K562 (cell line): ENCODE results near the gene NDUFA13. TPM values are rescaled to one million over a fixed set of nuclear protein-coding genes. Genes with fewer than 3 reads are reported as not detected.

Experiments used
- CEBPG ChIP-seq, 3 experiments: fragments of 200-800 bp in 1 of 3; sonication (Bioruptor generic) in 1 of 3; sonication (generic) in 1 of 3; formaldehyde crosslinking in 1 of 3; IDR thresholded peaks in 2 of 3; conservative IDR thresholded peaks in 1 of 3; 2 replicates each; pipeline versions ENCODE4 v1.6.1 to v1.8.0; 2016 to 2022; ENCODE audit warnings: missing compliant biosample characterization in 2 of 3, missing genetic modification characterization in 2 of 3, mild to moderate bottlenecking in 1 of 3, missing genetic modification reagents in 1 of 3
- ELF2 ChIP-seq: fragments of 250-450 bp; sonication (Bioruptor Pico); IDR thresholded peaks from 2 replicates; pipeline ENCODE4 v1.5.0; 2021; ENCODE audit warnings: mild to moderate bottlenecking
- SIRT6 ChIP-seq: IDR thresholded peaks from one replicate; pipeline ENCODE4 v1.6.1; 2012; ENCODE audit warnings: low read depth, mild to moderate bottlenecking, control low read depth, inconsistent platforms, low read length, moderate library complexity
- STAT5B ChIP-seq: fragments of 250-450 bp; sonication (Bioruptor Pico); IDR thresholded peaks from 2 replicates; pipeline ENCODE4 v1.8.0; 2021; ENCODE audit warnings: mild to moderate bottlenecking, inconsistent platforms
- ZNF41 ChIP-seq: fragments of 250-450 bp; sonication (Bioruptor Pico); conservative IDR thresholded peaks from 2 replicates; pipeline ENCODE4 v1.4.0; 2020; ENCODE audit warnings: mild to moderate bottlenecking
- ZZZ3 ChIP-seq: fragments of 450-650 bp; IDR thresholded peaks from 2 replicates; pipeline ENCODE4 v1.6.1; 2016; ENCODE audit warnings: antibody characterized with exemption, mild to moderate bottlenecking, moderate library complexity
- polyA plus RNA-seq, 8 experiments: library from polyadenylated mRNA; depleted of rRNA in 4 of 8; stranded (reverse) in 5 of 8; unstranded in 3 of 8; fragments of >200 nt; fragmentation: Nextera tagmentation in 2 of 8; fragmentation: Illumina TruSeq in 1 of 8; extraction: Ambion mirVana in 2 of 8; extraction: Trizol in 1 of 8; gene quantifications; 2 replicates each; pipeline versions ENCODE4 v1.2.1 to v1.2.3, GENCODE V29; 2011 to 2014; ENCODE audit warnings: inconsistent platforms in 1 of 8, missing spikeins in 1 of 8
- total RNA-seq, 7 experiments: library from RNA; depleted of rRNA in 6 of 7; stranded (reverse); fragments of >200 nt in 6 of 7; fragmentation: Illumina TruSeq in 2 of 7; extraction: Trizol in 2 of 7; gene quantifications; 2 replicates each; pipeline versions ENCODE4 v1.2.1 to v1.2.3, GENCODE V29; 2011 to 2021; ENCODE audit warnings: low replicate concordance in 1 of 7
- TF ChIP-seq, protein P1 (sequence below): fragments of 450-650 bp; IDR thresholded peaks from 2 replicates; pipeline ENCODE4 v1.6.1; 2016; ENCODE audit warnings: mild to moderate bottlenecking, moderate library complexity
- TF ChIP-seq, protein P2 (sequence below): fragments of 450-650 bp; conservative IDR thresholded peaks from 2 replicates; pipeline ENCODE4 v1.6.1; 2016; ENCODE audit warnings: missing genetic modification characterization, low read depth, mild to moderate bottlenecking, missing compliant biosample characterization, moderate library complexity

NDUFA13 gene
- total and polyA plus RNA-seq, 9 of the 15 experiments (the other 6 are each of a cell fraction or from before 2014, with no cell fraction given), result 146 to 596 (median 429) TPM

GRCh38 chr19:19545707-19546106 is 29.7 kb downstream of the NDUFA13 start (continued):
- TF ChIP-seq, protein P1, sequence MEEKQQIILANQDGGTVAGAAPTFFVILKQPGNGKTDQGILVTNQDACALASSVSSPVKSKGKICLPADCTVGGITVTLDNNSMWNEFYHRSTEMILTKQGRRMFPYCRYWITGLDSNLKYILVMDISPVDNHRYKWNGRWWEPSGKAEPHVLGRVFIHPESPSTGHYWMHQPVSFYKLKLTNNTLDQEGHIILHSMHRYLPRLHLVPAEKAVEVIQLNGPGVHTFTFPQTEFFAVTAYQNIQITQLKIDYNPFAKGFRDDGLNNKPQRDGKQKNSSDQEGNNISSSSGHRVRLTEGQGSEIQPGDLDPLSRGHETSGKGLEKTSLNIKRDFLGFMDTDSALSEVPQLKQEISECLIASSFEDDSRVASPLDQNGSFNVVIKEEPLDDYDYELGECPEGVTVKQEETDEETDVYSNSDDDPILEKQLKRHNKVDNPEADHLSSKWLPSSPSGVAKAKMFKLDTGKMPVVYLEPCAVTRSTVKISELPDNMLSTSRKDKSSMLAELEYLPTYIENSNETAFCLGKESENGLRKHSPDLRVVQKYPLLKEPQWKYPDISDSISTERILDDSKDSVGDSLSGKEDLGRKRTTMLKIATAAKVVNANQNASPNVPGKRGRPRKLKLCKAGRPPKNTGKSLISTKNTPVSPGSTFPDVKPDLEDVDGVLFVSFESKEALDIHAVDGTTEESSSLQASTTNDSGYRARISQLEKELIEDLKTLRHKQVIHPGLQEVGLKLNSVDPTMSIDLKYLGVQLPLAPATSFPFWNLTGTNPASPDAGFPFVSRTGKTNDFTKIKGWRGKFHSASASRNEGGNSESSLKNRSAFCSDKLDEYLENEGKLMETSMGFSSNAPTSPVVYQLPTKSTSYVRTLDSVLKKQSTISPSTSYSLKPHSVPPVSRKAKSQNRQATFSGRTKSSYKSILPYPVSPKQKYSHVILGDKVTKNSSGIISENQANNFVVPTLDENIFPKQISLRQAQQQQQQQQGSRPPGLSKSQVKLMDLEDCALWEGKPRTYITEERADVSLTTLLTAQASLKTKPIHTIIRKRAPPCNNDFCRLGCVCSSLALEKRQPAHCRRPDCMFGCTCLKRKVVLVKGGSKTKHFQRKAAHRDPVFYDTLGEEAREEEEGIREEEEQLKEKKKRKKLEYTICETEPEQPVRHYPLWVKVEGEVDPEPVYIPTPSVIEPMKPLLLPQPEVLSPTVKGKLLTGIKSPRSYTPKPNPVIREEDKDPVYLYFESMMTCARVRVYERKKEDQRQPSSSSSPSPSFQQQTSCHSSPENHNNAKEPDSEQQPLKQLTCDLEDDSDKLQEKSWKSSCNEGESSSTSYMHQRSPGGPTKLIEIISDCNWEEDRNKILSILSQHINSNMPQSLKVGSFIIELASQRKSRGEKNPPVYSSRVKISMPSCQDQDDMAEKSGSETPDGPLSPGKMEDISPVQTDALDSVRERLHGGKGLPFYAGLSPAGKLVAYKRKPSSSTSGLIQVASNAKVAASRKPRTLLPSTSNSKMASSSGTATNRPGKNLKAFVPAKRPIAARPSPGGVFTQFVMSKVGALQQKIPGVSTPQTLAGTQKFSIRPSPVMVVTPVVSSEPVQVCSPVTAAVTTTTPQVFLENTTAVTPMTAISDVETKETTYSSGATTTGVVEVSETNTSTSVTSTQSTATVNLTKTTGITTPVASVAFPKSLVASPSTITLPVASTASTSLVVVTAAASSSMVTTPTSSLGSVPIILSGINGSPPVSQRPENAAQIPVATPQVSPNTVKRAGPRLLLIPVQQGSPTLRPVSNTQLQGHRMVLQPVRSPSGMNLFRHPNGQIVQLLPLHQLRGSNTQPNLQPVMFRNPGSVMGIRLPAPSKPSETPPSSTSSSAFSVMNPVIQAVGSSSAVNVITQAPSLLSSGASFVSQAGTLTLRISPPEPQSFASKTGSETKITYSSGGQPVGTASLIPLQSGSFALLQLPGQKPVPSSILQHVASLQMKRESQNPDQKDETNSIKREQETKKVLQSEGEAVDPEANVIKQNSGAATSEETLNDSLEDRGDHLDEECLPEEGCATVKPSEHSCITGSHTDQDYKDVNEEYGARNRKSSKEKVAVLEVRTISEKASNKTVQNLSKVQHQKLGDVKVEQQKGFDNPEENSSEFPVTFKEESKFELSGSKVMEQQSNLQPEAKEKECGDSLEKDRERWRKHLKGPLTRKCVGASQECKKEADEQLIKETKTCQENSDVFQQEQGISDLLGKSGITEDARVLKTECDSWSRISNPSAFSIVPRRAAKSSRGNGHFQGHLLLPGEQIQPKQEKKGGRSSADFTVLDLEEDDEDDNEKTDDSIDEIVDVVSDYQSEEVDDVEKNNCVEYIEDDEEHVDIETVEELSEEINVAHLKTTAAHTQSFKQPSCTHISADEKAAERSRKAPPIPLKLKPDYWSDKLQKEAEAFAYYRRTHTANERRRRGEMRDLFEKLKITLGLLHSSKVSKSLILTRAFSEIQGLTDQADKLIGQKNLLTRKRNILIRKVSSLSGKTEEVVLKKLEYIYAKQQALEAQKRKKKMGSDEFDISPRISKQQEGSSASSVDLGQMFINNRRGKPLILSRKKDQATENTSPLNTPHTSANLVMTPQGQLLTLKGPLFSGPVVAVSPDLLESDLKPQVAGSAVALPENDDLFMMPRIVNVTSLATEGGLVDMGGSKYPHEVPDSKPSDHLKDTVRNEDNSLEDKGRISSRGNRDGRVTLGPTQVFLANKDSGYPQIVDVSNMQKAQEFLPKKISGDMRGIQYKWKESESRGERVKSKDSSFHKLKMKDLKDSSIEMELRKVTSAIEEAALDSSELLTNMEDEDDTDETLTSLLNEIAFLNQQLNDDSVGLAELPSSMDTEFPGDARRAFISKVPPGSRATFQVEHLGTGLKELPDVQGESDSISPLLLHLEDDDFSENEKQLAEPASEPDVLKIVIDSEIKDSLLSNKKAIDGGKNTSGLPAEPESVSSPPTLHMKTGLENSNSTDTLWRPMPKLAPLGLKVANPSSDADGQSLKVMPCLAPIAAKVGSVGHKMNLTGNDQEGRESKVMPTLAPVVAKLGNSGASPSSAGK, result no peak
- TF ChIP-seq STAT5B (CRISPR knock-in tag) (no peak), CEBPG (CRISPR knock-in tag; IDR thresholded peaks at IDR 0.05) (no peak), CEBPG (tag; conservative IDR thresholded peaks at IDR 0.05 in 1 of 2, IDR thresholded peaks at IDR 0.05 in 1 of 2) (no peak), ELF2 (CRISPR knock-in tag) (no peak), ZNF41 (CRISPR knock-in tag) (no peak), ZZZ3 (no peak), SIRT6 (no peak)
- TF ChIP-seq, protein P2, sequence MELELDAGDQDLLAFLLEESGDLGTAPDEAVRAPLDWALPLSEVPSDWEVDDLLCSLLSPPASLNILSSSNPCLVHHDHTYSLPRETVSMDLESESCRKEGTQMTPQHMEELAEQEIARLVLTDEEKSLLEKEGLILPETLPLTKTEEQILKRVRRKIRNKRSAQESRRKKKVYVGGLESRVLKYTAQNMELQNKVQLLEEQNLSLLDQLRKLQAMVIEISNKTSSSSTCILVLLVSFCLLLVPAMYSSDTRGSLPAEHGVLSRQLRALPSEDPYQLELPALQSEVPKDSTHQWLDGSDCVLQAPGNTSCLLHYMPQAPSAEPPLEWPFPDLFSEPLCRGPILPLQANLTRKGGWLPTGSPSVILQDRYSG (tag), result no peak
- TF ChIP-seq, all 486 proteins: peak for 0
